ENCODE results near the gene HIF1A. TPM values are rescaled to one million over a fixed set of nuclear protein-coding genes. Genes with fewer than 3 reads are reported as not detected.
A peak's percentile ranks its signal among the peaks of the same experiment; 100 is the strongest.

Gene HIF1A
- total RNA-seq, 1 donor = 816 TPM

DNA sequence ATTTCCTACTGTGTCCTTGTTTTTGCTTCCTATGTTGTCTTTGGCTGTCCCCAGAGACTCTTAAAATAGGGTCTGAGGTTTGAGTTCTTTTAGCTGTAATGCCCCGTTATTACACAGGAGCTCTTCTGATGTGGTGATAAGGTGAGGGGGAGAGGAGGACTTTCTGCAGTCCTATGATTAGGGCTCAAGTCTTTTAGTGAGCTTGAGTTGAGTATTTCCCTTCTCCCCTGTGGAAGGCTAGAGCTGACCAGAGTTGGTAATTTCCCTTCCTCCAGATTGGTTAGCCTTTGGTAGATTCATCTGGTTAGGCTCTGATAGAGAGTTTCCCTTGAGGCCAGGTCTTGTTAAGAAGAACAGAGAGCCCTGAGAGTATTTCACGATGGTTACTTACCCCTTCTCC, 4.3 kb upstream of the HIF1A start:
- peaks cover 21% of the 10 kb centered on the region for H3K4me1 ChIP-seq (ENCODE audit: insufficient read depth, low read length)
- no peaks in the 10 kb centered on the region for H3K9me3 ChIP-seq (ENCODE audit: low read depth, low read length)
- peaks cover 2% of the 10 kb centered on the region for H4K20me1 ChIP-seq (ENCODE audit: insufficient read depth, low read length)
- peak overlapping the region; percentile 11 for H3K4me3 ChIP-seq (ENCODE audit: insufficient read depth, low read length)
- no peak for DNase-seq (ENCODE audit: insufficient read length, low spot score, missing footprints)
- H2AFZ ChIP-seq (ENCODE audit: low read length) = peak overlapping the region; percentile 74
- H3K4me2 ChIP-seq (ENCODE audit: insufficient read depth, low read length) = peak overlapping the region; percentile 5
- H3K27me3 ChIP-seq (ENCODE audit: insufficient read depth, low read length) = no peaks in the 10 kb centered on the region
- H3K79me2 ChIP-seq (ENCODE audit: insufficient read depth, low read length) = peaks cover 9% of the 10 kb centered on the region
- H3K27ac ChIP-seq (ENCODE audit: low read depth, low read length) = peak overlapping the region; percentile 27
- TF ChIP-seq, protein P1, sequence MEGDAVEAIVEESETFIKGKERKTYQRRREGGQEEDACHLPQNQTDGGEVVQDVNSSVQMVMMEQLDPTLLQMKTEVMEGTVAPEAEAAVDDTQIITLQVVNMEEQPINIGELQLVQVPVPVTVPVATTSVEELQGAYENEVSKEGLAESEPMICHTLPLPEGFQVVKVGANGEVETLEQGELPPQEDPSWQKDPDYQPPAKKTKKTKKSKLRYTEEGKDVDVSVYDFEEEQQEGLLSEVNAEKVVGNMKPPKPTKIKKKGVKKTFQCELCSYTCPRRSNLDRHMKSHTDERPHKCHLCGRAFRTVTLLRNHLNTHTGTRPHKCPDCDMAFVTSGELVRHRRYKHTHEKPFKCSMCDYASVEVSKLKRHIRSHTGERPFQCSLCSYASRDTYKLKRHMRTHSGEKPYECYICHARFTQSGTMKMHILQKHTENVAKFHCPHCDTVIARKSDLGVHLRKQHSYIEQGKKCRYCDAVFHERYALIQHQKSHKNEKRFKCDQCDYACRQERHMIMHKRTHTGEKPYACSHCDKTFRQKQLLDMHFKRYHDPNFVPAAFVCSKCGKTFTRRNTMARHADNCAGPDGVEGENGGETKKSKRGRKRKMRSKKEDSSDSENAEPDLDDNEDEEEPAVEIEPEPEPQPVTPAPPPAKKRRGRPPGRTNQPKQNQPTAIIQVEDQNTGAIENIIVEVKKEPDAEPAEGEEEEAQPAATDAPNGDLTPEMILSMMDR (IDR thresholded peaks at IDR 0.05; ENCODE audit: extremely low read depth, low read depth, low read length) = no peak
- no peaks in the 10 kb centered on the region for H3K36me3 ChIP-seq (ENCODE audit: insufficient read depth, low read length)

DNA sequence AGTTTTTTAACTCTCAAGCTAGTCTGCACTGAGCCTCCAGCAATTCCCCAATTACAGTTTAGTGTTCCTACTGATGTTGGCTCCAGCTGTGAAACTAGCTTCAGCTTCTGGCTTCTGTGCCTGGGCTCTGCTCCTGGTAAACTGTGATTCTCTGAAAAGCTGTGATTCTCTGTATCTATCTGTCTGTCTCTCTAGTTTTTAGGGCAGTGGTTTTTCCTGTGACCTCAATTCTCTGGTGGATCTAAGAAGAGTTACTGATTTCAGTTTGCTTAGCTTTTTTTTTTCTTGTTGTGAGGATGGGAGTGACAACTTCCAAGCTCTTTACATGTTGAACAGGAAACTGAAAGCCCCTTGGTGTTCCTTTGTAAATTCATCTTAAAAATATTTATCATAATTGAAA, 3.8 kb upstream of the HIF1A start:
- peaks cover 14% of the 10 kb centered on the region for H3K79me2 ChIP-seq (ENCODE audit: insufficient read depth, low read length)
- peak overlapping the region; percentile 5 for H3K4me2 ChIP-seq (ENCODE audit: insufficient read depth, low read length)
- peaks cover 21% of the 10 kb centered on the region for H3K4me1 ChIP-seq (ENCODE audit: insufficient read depth, low read length)
- peak overlapping the region; percentile 27 for H3K27ac ChIP-seq (ENCODE audit: low read depth, low read length)
- peak overlapping the region; percentile 74 for H2AFZ ChIP-seq (ENCODE audit: low read length)
- no peaks in the 10 kb centered on the region for H3K36me3 ChIP-seq (ENCODE audit: insufficient read depth, low read length)
- TF ChIP-seq, protein P1 (IDR thresholded peaks at IDR 0.05; ENCODE audit: extremely low read depth, low read depth, low read length) = no peak
- H3K27me3 ChIP-seq (ENCODE audit: insufficient read depth, low read length) = no peaks in the 10 kb centered on the region
- no peak for DNase-seq (ENCODE audit: insufficient read length, low spot score, missing footprints)
- no peaks in the 10 kb centered on the region for H3K9me3 ChIP-seq (ENCODE audit: low read depth, low read length)
- peak overlapping the region; percentile 11 for H3K4me3 ChIP-seq (ENCODE audit: insufficient read depth, low read length)
- H4K20me1 ChIP-seq (ENCODE audit: insufficient read depth, low read length) = peaks cover 6% of the 10 kb centered on the region

DNA sequence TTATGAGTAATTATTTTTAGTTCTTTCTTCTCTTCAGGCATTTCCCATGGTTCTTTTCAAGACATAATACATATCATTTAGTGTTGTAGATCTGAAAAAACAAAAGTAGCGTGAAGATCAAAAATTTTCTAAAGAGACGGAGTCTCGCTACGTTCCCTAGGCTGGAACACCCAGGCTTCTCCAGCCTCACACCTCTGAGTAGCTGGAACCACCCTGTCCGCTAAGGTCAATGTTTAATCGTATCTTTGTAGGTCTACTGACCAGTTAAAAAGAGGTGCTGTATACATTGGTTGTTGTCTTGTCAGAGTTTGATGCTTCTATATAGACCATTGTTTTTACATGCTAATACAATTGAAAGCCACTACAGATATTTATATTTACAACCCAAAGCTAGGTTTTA, 1.3 kb upstream of the HIF1A start:
- no peak for DNase-seq (ENCODE audit: insufficient read length, low spot score, missing footprints)
- Histone ChIP-seq H3K4me2 (ENCODE audit: insufficient read depth, low read length) (no peak overlapping the region), H3K4me3 (ENCODE audit: insufficient read depth, low read length) (no peak overlapping the region), H3K36me3 (ENCODE audit: insufficient read depth, low read length) (peaks cover 3% of the 10 kb centered on the region), H3K27me3 (ENCODE audit: insufficient read depth, low read length) (no peaks in the 10 kb centered on the region), H3K79me2 (ENCODE audit: insufficient read depth, low read length) (peaks cover 40% of the 10 kb centered on the region), H3K9me3 (ENCODE audit: low read depth, low read length) (no peaks in the 10 kb centered on the region), H2AFZ (ENCODE audit: low read length) (no peak overlapping the region), H4K20me1 (ENCODE audit: insufficient read depth, low read length) (peaks cover 26% of the 10 kb centered on the region), H3K4me1 (ENCODE audit: insufficient read depth, low read length) (peaks cover 21% of the 10 kb centered on the region), H3K27ac (ENCODE audit: low read depth, low read length) (no peak overlapping the region)
- TF ChIP-seq, protein P1 (IDR thresholded peaks at IDR 0.05; ENCODE audit: extremely low read depth, low read depth, low read length) = no peak

DNA sequence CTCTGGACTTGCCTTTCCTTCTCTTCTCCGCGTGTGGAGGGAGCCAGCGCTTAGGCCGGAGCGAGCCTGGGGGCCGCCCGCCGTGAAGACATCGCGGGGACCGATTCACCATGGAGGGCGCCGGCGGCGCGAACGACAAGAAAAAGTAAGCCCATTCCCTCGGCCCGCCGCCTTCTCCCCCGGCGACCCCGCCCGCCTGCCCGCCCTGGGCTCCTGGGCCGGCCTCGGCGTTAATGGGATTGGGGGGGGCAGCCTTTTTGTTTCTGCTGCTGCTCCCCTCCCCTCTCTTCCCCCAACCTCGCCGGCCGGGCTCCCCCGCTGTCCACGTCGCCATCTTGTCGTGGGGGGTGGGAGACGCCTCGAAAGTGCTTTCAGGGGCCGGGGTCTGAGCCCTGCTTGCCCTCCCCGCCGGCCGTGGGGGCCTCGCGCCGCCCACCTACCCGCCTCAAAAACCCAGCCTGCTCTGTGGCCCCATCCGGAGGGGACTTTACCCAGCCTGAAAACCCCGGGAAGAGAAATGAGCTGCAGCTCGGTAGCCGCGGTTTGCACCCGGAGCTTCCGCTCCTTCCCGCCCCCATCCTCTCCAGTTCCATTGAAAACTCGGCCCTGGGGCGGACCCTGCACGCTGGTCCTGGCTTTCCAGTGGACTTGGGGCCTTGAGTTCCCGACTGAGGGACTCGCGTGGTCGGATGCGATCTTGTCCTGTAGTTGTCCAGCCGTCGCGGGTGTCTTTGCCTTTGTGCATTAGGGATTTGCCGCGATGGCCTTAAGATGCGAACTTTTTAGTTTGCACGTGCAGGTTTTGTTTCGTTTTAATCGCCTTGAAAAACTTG, 598 bp downstream of the HIF1A start:
- DNase-seq (ENCODE audit: insufficient read length, low spot score, missing footprints) = peak; percentile 62
- Histone ChIP-seq H4K20me1 (ENCODE audit: insufficient read depth, low read length) (peaks cover 36% of the 10 kb centered on the region), H3K36me3 (ENCODE audit: insufficient read depth, low read length) (peaks cover 3% of the 10 kb centered on the region), H3K79me2 (ENCODE audit: insufficient read depth, low read length) (peaks cover 58% of the 10 kb centered on the region), H3K4me1 (ENCODE audit: insufficient read depth, low read length) (peaks cover 22% of the 10 kb centered on the region), H3K27ac (ENCODE audit: low read depth, low read length) (peak overlapping the region; percentile 90), H3K9me3 (ENCODE audit: low read depth, low read length) (no peaks in the 10 kb centered on the region), H3K4me2 (ENCODE audit: insufficient read depth, low read length) (peak overlapping the region; percentile 88), H2AFZ (ENCODE audit: low read length) (no peak overlapping the region), H3K4me3 (ENCODE audit: insufficient read depth, low read length) (peak overlapping the region; percentile 98), H3K27me3 (ENCODE audit: insufficient read depth, low read length) (no peaks in the 10 kb centered on the region)
- TF ChIP-seq, protein P1 (IDR thresholded peaks at IDR 0.05; ENCODE audit: extremely low read depth, low read depth, low read length) = no peak
